HL-60 (cell line): ENCODE results near the gene SNAP91.
"Not testable (repeated sequence)": the region's sequence is repeated elsewhere in the genome, so short reads cannot be mapped to it uniquely, and the experiment has no call there.

Experiments
- DNase-seq, 2 experiments: peaks; one replicate each; pipeline ENCODE4 v3.0.0-alpha.2; 2010 to 2020; ENCODE audit warnings: low read depth in 1 of 2, low spot score in 1 of 2
- H3K27ac ChIP-seq: fragments of 250-450 bp; sonication (Bioruptor Pico); replicated peaks from 2 replicates; pipeline ENCODE4 v1.5.1; 2020; ENCODE audit warnings: mild to moderate bottlenecking, moderate library complexity
- H3K27me3 ChIP-seq: fragments of 250-450 bp; sonication (Bioruptor Pico); 2 replicates; pipeline ENCODE4 v1.5.1; 2021; ENCODE audit warnings: mild to moderate bottlenecking, moderate library complexity; ENCODE audit not compliant: insufficient read depth, poor library complexity, severe bottlenecking
- H3K4me3 ChIP-seq: replicated peaks from 2 replicates; pipeline ENCODE4 v1.5.1; 2011; ENCODE audit warnings: mild to moderate bottlenecking, control low read depth, low read length; ENCODE audit not compliant: insufficient read depth
- CTCF ChIP-seq: IDR thresholded peaks from one replicate; pipeline ENCODE4 v1.5.1; 2011; ENCODE audit warnings: low read length, control low read depth, inconsistent platforms; ENCODE audit not compliant: insufficient read depth
- GABPA ChIP-seq: IDR thresholded peaks from 2 replicates; pipeline ENCODE4 v1.6.1; 2012; ENCODE audit warnings: low read depth
- POLR2AphosphoS5 ChIP-seq: IDR thresholded peaks from 2 replicates; pipeline ENCODE4 v1.6.1; 2012; ENCODE audit warnings: low read depth
- REST ChIP-seq: IDR thresholded peaks from 2 replicates; pipeline ENCODE4 v1.6.1; 2012; ENCODE audit warnings: low read depth; ENCODE audit not compliant: insufficient replicate concordance
- SPI1 ChIP-seq: IDR thresholded peaks from 2 replicates; pipeline ENCODE4 v1.6.1; 2012; ENCODE audit warnings: low read depth, mild to moderate bottlenecking, borderline replicate concordance
- long read RNA-seq: library from polyadenylated mRNA; unstranded; transcript quantifications from one replicate; pipeline ENCODE4 v2.0.0, GENCODE V29; 2020

SNAP91 gene
- long read RNA-seq, result 0 reads

- Histone ChIP-seq H3K27me3 (peaks cover 40% of the 10 kb centered on the region), H3K27ac (no peak within 1 kb of the TSS), H3K4me3 (0 out of 2 replicates have a peak within 1 kb of the TSS, but pooled peaks have one; percentile 2)
- TF ChIP-seq POLR2AphosphoS5 (no peak), CTCF (no peak)
- DNase-seq, result no peak
Measured at GRCh38 chr6:83708970-83709747, at the start of gene SNAP91. TSS of gene SNAP91 (minus strand) at chr6:83709101. CDS start at chr6:83707927, 1,174 bp downstream.

- no peak for DNase-seq
- Histone ChIP-seq H3K4me3 (no peak overlapping the region), H3K27ac (no peak overlapping the region), H3K27me3 (no peaks in the 10 kb centered on the region)
- TF ChIP-seq POLR2AphosphoS5, result no peak
- TF ChIP-seq REST, result no peak
- TF ChIP-seq CTCF, result no peak
- TF ChIP-seq GABPA, result no peak
- no peak for TF ChIP-seq SPI1
Measured at GRCh38 chr6:83758533-83758932, 49.6 kb upstream of the SNAP91 start.

GRCh38 chr6:83757021-83757420 lies 48.1 kb upstream of the SNAP91 start:
- Histone ChIP-seq H3K4me3 (no peak overlapping the region), H3K27me3 (no peaks in the 10 kb centered on the region), H3K27ac (no peak overlapping the region)
- no peak for TF ChIP-seq GABPA
- TF ChIP-seq POLR2AphosphoS5, result no peak
- TF ChIP-seq REST, result no peak
- TF ChIP-seq CTCF, result no peak
- TF ChIP-seq SPI1, result no peak
- no peak for DNase-seq

- H3K27me3 ChIP-seq, result no peaks in the 10 kb centered on the region
- TF ChIP-seq REST (no peak), CTCF (no peak), GABPA (no peak), POLR2AphosphoS5 (no peak), SPI1 (no peak)
- H3K27ac ChIP-seq, result no peak overlapping the region
- no peak overlapping the region for H3K4me3 ChIP-seq
- no peak for DNase-seq
Measured at GRCh38 chr6:83756565-83756964, 47.7 kb upstream of the SNAP91 start.

GRCh38 chr6:83752375-83752774 lies 43.5 kb upstream of the SNAP91 start:
- H3K27ac ChIP-seq, DNase-seq, H3K27me3 ChIP-seq, H3K4me3 ChIP-seq: not testable (repeated sequence)
